ENCODE measurements around the gene PDYN. TPM values are rescaled to one million over a fixed set of nuclear protein-coding genes. Genes with fewer than 3 reads are reported as not detected.

Gene PDYN
- total RNA-seq, 4 donors from 2014 or later = not detected

DNA sequence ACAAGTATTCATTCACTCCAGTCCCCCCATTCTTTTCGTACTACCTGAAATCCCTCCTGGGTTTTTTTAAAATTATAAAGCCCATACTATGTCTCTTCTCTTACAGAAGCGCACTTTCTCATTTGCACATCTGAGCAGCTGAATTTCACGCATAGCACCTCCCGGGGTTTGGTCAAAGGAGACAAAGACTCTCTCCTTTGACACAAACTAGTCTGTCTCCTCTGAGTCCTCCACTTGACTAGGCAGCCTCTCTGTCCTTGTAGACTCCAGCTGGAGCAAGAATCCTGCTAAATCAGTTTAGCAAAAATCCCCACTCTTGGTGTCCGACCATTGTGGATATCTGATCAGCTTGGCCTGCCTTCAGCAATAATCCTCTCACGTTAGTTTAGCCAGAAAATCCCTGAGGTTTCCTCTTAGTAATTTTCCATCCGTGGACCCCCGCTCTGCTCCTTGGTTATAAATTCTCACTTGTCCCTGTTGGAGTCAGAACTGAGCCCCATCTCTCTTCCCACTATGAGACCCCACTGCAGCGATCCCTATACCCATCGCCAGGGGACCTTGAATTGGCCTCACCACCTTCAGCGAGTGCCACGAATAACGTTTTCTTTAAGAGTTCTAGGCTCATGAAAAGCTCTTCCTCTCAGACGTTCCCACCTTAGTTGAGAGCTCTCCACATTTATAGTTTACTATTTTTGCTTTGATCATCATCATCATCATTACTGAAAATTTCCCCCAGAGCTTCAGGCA, 29.0 kb downstream of the PDYN start:
- DNase-seq = no peak
- no peaks in the 10 kb centered on the region for H3K36me3 ChIP-seq
- H3K27ac ChIP-seq = no peak overlapping the region
- no peaks in the 10 kb centered on the region for H3K9me3 ChIP-seq
- TF ChIP-seq POLR2A (IDR thresholded peaks at IDR 0.05) = no peak
- TF ChIP-seq CTCF (IDR thresholded peaks at IDR 0.05) = no peak
- no peak overlapping the region for H3K4me3 ChIP-seq (replicated peaks in 1 of 3)
- intact Hi-C loops (cut with DNase I) = loop anchor here (5.0 to 10.0 kb wide), 2 partner anchors 140 to 207 kb away; partner anchors contain the start of gene STK35
- no peaks in the 10 kb centered on the region for H3K27me3 ChIP-seq
- 27 to 33% methylated on average over 14 of the region's 14 CpGs for WGBS, 2 donors
- no peaks in the 10 kb centered on the region for H3K4me1 ChIP-seq

DNA sequence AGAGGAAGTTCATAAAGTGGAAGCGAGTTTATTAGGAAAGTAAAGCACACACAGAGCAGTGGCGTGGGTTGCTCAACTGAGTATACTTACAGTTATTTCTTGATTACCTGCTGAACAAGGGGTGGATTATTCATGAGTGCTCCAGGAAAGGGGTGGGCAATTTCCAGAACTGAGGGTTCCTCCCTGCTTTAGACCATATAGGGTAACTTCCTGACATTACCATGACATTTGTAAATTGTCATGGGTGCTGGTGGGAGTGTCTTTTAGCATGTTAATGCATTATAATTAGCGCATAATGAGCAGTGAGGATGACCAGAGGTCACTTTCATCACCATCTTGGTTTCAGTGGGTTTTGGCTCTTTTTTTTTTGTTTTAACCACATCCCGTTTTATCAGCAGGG, 29.8 kb downstream of the PDYN start:
- Histone ChIP-seq H3K27me3 (no peaks in the 10 kb centered on the region), H3K27ac (no peak overlapping the region), H3K9me3 (no peaks in the 10 kb centered on the region), H3K36me3 (no peaks in the 10 kb centered on the region), H3K4me3 (replicated peaks in 1 of 3) (no peak overlapping the region), H3K4me1 (no peaks in the 10 kb centered on the region)
- TF ChIP-seq CTCF (IDR thresholded peaks at IDR 0.05) (no peak), POLR2A (IDR thresholded peaks at IDR 0.05) (no peak)
- DNase-seq = no peak
- intact Hi-C loops (cut with DNase I) = loop anchor here (10.0 kb wide), 1 partner anchor 141 kb away; the partner anchor contains the start of gene STK35
- WGBS, 2 donors = 60 to 70% methylated on average over 4 of the region's 4 CpGs

GRCh38 chr20:1961374-1961773, 32.5 kb downstream of the PDYN start:
- Histone ChIP-seq H3K36me3 (no peaks in the 10 kb centered on the region), H3K9me3 (no peaks in the 10 kb centered on the region), H3K4me1 (no peaks in the 10 kb centered on the region), H3K27ac (no peak overlapping the region), H3K27me3 (peaks cover 3% of the 10 kb centered on the region), H3K4me3 (replicated peaks in 1 of 3) (no peak overlapping the region)
- no peak for DNase-seq
- WGBS, 2 donors = 70% methylated on average over 4 to 5 of the region's 5 CpGs
- TF ChIP-seq POLR2A (IDR thresholded peaks at IDR 0.05) = no peak
- no peak for TF ChIP-seq CTCF (IDR thresholded peaks at IDR 0.05)
- intact Hi-C loops (cut with DNase I) = loop anchor here (10.0 kb wide), 1 partner anchor 143 kb away; the partner anchor contains the start of gene STK35

DNA sequence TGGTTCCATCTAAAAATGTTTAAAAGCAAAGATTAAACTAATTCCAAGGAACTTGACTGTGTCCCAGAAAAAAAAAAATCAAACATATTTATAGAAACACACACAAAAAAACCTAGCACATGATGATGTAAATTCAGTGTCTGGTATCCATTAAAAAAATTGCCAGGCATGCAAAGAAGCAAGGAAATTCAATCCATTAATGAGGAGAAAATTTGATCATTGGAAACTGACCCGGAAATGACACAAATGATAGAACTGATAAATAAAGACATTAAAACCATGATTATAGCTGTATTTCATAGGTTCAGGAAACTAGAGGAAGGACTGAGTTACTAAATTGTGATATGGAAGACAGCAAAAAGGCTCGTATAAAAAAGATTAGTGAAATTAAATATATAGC, 34.7 kb downstream of the PDYN start:
- Histone ChIP-seq H3K36me3 (no peaks in the 10 kb centered on the region), H3K9me3 (no peaks in the 10 kb centered on the region), H3K4me1 (no peaks in the 10 kb centered on the region), H3K27me3 (peaks cover 3% of the 10 kb centered on the region), H3K27ac (no peak overlapping the region), H3K4me3 (replicated peaks in 1 of 3) (no peak overlapping the region)
- TF ChIP-seq CTCF (IDR thresholded peaks at IDR 0.05) (no peak), POLR2A (IDR thresholded peaks at IDR 0.05) (no peak)
- 74 to 84% methylated on average over 2 of the region's 2 CpGs for WGBS, 2 donors
- intact Hi-C loops (cut with DNase I) = no loop called here
- no peak for DNase-seq

- Histone ChIP-seq H3K9me3 (no peaks in the 10 kb centered on the region), H3K4me1 (no peaks in the 10 kb centered on the region), H3K36me3 (no peaks in the 10 kb centered on the region), H3K27me3 (peaks cover 3% of the 10 kb centered on the region), H3K27ac (no peak overlapping the region), H3K4me3 (replicated peaks in 1 of 3) (no peak overlapping the region)
- no peak for TF ChIP-seq POLR2A (IDR thresholded peaks at IDR 0.05)
- no peak for TF ChIP-seq CTCF (IDR thresholded peaks at IDR 0.05)
- 91% methylated on average over 2 of the region's 2 CpGs for WGBS, 2 donors
- DNase-seq = no peak
- intact Hi-C loops (cut with DNase I) = no loop called here
Measured at GRCh38 chr20:1958426-1958825, 35.4 kb downstream of the PDYN start.
